ENCODE results near the gene LCN9.

LCN9 gene

DNA sequence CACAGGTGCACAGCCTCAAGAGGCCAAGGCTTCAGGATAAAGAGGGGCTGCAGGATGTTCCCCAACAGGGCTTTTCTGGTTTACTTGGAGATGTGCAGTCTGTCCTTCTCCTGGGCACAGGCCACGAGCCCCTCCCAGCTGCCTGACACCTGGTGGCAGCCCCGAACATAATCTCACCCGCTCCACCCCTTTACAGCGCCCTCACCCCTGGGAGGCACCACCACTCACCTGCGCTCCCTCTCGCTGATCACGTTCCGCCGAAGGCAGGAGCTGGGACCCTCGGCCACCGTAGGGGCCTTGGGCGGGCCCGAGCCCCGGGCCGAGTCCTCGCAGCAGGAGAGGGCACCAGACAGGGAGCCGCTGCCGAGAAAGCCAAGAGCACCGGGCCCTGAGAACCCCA, 35.7 kb downstream of the LCN9 start:
- no peak for DNase-seq (ENCODE audit: low spot score)

DNA sequence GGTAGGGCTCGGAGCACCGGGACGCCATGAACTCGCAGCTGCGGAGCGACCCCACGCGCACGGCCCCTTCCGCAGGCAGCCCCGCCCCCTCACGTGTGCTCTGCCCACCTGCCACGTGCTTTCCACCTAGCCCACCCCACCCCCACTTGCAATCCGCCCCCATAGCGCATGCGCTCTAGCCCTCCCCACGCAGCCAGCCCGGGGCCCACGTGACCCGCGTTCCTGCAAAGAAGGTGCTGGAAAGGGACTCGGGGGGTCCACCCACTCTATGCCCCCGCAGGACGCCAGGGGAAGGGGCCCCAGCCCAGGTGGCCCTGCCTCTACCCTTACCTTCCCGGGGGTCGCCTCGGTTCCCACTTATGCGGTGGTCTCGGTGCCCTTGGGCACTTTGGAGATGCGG, 36.3 kb downstream of the LCN9 start, which contains the start of gene SOHLH1:
SOHLH1 (minus strand) TSS at position 42 of the 400 bp plus-strand sequence; CDS start at position 28, 14 bp downstream.
- no peak for DNase-seq (ENCODE audit: low spot score)

GRCh38 chr9:135700525-135700924, 37.4 kb downstream of the LCN9 start:
- DNase-seq (ENCODE audit: low spot score), result no peak

DNA sequence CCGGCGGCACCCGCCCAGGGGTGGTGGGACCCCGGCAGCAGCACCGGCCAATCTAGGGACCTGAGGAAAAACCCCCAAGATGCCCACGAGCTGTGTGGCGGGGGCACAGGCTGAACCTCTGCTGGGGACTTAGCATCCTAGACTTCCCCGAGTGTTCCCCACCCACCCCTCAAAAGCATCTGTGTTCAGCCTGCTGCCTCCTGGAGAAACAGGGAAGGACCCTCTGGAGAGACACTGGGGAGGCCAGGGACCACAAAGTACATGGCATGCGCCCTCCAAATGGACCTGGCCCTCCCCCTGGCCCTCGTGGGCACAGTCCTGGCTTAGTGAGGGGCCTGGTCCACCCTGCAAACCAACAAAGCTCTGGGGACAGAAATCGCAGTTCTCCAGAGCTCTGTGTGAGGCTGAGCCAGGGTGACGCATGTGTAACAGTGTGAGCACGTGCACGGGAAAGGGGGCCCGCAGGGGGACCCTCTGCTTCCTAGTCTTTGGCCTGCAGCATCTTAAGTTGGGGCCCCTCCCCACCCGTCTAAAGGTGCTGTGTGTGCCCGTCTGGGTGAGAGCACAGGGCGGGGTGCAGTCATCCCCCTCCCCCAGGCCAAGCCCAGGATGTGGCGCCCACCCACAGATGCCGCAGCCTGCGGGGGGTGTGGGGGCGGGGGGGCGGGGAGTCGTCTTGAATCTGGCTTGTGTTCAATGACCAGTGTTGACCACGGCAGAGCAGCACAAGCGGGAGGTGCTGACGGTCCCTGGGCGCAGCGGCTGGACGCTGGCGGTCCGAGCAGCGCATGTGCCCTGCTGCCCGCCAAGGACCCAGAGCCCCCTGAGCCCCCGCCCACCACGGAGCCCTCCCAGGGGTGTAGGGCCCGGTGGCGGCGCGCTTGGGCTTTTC, 38.2 kb downstream of the LCN9 start:
- DNase-seq (ENCODE audit: low spot score), result no peak

- peak; percentile 23 for DNase-seq (ENCODE audit: low spot score)
Measured at GRCh38 chr9:135701959-135702721, 39.0 kb downstream of the LCN9 start, which contains the start of gene KCNT1. Gene KCNT1 (plus strand): TSS chr9:135702185. CDS start chr9:135702259, 74 bp downstream.

DNA sequence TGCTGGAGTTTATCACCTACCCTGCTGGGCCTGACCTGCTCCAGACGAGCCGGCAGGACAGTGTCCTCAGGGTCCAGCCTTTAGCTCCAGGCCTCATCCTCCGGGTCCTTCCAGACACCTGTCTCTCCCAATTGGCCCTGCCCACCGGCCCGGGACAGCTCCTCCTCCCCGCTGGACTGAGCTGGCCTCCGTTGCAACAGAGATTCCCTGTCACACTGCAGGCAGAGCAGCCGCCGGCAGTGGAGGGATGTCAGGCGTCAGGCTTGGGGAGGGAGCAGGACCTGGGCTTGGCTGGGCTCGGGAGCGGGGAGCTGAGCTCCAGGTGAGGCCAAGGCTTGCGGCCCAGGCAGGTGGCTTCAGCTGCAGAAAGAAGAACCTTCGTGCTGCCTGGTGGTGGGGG, 40.6 kb downstream of the LCN9 start:
- DNase-seq (ENCODE audit: low spot score), result no peak

DNA sequence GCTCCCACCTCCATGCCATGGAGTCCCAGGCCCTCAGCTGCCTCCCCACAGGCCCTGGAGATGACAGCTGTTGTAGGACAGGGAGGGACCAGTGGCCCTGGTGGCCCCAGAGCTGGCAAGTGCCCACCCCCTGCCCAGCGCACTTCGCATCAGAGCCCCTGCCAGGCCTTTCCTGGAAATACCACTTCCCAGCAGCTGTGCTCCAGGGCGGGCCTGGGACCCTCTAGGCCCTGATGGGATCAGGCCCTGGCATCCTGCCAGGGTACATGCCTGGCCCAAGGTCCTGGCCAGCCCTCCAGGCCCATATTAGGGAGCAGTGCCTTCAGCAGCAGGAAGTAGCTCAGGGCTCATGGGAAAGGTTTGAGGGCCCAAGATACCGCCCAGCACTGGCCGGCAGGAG, 41.4 kb downstream of the LCN9 start:
- no peak for DNase-seq (ENCODE audit: low spot score)

DNA sequence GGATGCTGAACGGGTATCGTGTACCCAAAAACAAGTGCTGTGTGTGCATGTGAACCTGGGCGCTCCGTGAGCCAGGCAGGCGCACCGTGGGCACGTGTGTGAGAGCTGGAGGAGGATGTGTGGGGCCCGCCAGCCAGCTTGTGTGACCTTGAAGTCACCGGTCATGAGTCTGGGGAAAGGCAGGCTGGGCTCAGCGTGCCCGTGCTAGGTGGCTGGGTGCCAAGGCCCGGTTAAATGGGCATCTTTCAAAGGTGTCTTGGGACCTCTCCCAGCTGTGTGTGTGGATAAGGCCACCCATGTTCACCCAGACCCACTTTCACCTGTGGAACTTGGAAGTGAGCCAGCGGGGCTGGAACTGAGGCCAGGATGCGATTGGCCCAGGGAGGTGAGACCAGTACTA, 42.3 kb downstream of the LCN9 start:
- DNase-seq (ENCODE audit: low spot score), result no peak

- DNase-seq (ENCODE audit: low spot score), result no peak
Measured at GRCh38 chr9:135706288-135706687, 43.2 kb downstream of the LCN9 start.

DNA sequence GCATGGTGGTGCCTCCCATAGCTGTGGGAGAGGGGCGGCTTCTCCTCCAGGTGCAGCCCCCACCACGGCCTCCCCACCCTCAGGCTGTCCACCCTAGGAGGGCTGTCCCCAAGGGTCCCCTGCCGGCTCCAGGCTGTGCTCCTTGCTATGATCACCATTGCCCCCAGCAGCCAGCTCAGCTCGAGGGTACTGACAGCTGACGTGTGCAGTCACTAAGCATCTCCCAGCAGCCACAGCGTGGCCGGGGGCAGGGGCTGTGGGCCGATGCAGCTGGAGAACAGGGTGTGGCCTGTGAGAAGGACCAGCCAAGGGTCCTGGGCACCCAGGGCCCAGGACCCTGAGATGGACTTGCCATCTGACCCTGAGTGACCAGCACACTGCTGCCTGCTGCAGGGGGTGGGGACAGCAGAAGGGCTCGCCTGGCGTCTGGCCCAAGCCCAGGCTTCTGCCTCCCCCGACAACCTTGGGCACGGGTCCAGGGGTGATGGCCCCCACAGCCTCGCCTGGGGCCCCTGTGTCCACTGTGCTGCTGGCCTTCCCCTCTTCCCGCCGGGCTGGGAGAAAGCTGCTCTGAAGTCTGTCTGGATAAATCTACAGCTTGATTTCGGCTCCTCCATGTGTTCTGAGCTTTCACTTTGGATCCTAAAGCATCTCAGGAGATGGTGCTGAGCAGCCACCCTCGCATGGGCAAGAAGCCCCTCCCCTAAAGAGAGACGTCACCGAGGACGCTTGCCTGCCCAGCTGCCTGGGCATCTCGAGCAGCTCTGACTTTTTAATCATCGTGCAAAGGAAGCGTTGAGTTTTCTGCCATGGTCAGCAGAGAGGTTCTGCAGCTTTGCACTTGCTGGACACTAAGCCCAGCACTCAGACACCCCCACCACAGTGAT, 44.4 kb downstream of the LCN9 start:
- no peak for DNase-seq (ENCODE audit: low spot score)

- DNase-seq (ENCODE audit: low spot score), result no peak
Measured at GRCh38 chr9:135708164-135708563, 45.1 kb downstream of the LCN9 start.

DNA sequence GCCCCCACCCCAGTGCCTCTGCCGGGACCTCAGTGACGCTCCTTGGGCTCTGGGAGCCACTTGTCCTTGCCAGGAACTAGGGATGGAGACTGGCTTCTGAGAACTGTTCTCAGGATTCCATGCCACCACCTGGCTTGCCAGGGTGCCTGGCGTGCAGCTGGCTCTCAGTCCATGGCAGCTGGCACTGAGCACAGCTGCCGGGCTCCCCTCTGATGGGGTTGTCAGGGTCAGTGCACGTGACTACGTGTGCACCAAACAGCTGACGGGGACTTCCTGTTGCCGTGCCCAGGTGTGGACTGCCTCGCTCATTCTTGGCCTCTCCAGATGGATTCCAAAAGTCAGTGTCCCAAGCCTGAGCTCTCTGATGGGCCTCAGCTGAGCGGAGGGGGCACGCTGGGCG, 48.3 kb downstream of the LCN9 start:
- no peak for DNase-seq (ENCODE audit: low spot score)

GRCh38 chr9:135711881-135712280, 48.8 kb downstream of the LCN9 start:
- DNase-seq (ENCODE audit: low spot score), result no peak

GRCh38 chr9:135712613-135713295, 49.6 kb downstream of the LCN9 start:
- DNase-seq (ENCODE audit: low spot score), result no peak

GRCh38 chr9:135714242-135715055, 51.3 kb downstream of the LCN9 start:
- DNase-seq (ENCODE audit: low spot score), result no peak

DNA sequence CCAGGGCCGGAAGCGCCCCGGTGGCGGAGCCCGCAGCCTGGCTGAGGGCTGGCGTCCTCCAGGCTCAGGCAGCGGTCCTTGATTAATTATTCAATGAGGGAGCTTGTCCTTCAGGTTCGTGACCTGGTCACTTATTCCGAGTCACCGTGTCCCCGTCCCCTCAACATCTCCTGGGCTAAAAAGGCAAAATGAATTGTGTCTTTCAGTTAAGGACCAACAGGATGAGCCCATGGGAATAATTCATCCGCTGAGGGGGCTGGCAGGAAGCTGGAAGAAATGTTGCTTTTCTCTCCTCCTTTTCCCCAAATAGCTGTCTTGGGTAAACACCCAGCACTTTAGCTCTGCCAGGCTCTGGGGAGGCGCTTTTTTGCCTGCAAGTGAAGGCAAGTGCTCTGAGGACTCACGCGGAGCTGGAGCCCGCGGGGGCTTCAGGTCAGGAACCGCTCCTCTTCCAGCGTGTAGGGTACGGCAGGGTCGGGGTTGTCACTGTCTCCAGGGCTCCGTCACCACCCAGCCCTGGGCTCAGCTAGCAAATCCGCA, 52.0 kb downstream of the LCN9 start:
- no peak for DNase-seq (ENCODE audit: low spot score)

DNA sequence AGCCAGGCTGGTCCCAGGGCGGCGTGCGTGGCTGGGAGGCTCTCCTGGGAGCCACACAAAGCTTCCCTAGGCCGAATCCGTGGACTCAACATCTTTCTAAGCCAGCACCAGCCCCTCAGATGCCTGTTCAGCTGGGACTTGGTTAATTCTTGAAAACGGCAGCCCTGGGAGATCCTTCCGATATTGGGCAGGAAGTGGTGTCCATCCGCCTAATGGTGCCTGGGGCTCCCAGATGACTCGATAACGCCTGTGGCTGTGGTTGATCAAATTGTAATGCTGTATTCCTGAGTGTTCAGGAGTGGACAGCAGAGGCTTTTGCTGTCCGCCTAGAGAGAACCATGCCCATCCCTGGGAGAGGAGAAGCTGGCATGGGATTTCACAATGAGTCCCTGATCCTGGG, 52.9 kb downstream of the LCN9 start:
- no peak for DNase-seq (ENCODE audit: low spot score)
